Measurements from ENCODE around the gene LARP4B. TPM values are rescaled to one million over a fixed set of nuclear protein-coding genes. Genes with fewer than 3 reads are reported as not detected.

Gene LARP4B
- total RNA-seq, 3 donors from 2014 or later: 97.5 to 155 (median 116) TPM

- H3K4me1 ChIP-seq (ENCODE audit: low read depth): peaks cover 12% of the 10 kb centered on the region
- no peak overlapping the region for H3K4me3 ChIP-seq
- no peaks in the 10 kb centered on the region for H3K9me3 ChIP-seq
- H3K36me3 ChIP-seq (ENCODE audit: low read depth): no peaks in the 10 kb centered on the region
- no peak for TF ChIP-seq CTCF (IDR thresholded peaks at IDR 0.05)
- ATAC-seq (peak; percentile 50), DNase-seq (peak in 1 of 3 donors; percentile 47)
- intact Hi-C loops (cut with DNase I, micrococcal nuclease): no loop called here
Observed at GRCh38 chr10:784403-785088, 147.0 kb downstream of the LARP4B start.

- Histone ChIP-seq H3K4me3 (no peak overlapping the region), H3K36me3 (ENCODE audit: low read depth) (no peaks in the 10 kb centered on the region), H3K4me1 (ENCODE audit: low read depth) (peaks cover 8% of the 10 kb centered on the region), H3K9me3 (no peaks in the 10 kb centered on the region)
- no peak for TF ChIP-seq CTCF (IDR thresholded peaks at IDR 0.05)
- ATAC-seq (no peak), DNase-seq (peak in 1 of 3 donors; percentile 34)
- intact Hi-C loops (cut with DNase I, micrococcal nuclease): no loop called here
Observed at GRCh38 chr10:782751-783648, 148.5 kb downstream of the LARP4B start.

GRCh38 chr10:780536-781524 lies 150.7 kb downstream of the LARP4B start:
- Histone ChIP-seq H3K4me1 (ENCODE audit: low read depth) (peaks cover 8% of the 10 kb centered on the region), H3K36me3 (ENCODE audit: low read depth) (no peaks in the 10 kb centered on the region), H3K9me3 (no peaks in the 10 kb centered on the region), H3K4me3 (no peak overlapping the region)
- no peak for DNase-seq
- intact Hi-C loops (cut with DNase I, micrococcal nuclease): no loop called here
- no peak for TF ChIP-seq CTCF (IDR thresholded peaks at IDR 0.05)
- no peak for ATAC-seq

- intact Hi-C loops (cut with DNase I, micrococcal nuclease): no loop called here
- ATAC-seq: no peak
- TF ChIP-seq CTCF (IDR thresholded peaks at IDR 0.05): no peak
- Histone ChIP-seq H3K4me1 (ENCODE audit: low read depth) (no peaks in the 10 kb centered on the region), H3K36me3 (ENCODE audit: low read depth) (no peaks in the 10 kb centered on the region), H3K4me3 (no peak overlapping the region), H3K9me3 (no peaks in the 10 kb centered on the region)
- DNase-seq: peak in 1 of 3 donors; percentile 36
Observed at GRCh38 chr10:778626-779330, 152.7 kb downstream of the LARP4B start.
